Uterus (tissue), 4 donors: Measurements from ENCODE around the gene CIRBP. TPM values are rescaled to one million over a fixed set of nuclear protein-coding genes. Genes with fewer than 3 reads are reported as not detected.

ENCODE experiments used
- DNase-seq, 2 donors: peaks; one replicate each; pipeline ENCODE4 v3.0.0-alpha.2; 2019 to 2020
- H3K27ac ChIP-seq, 2 donors: fragments of 200-600 bp; sonication (generic); 1 replicate in 1 of 2; 2 replicates in 1 of 2; pipeline ENCODE4 v1.5.1; 2016 to 2018
- H3K27me3 ChIP-seq, 2 donors: fragments of 200-600 bp; sonication (generic); one replicate each; pipeline ENCODE4 v1.5.1; 2018 to 2019; ENCODE audit warnings: control low read depth in 1 of 2
- H3K36me3 ChIP-seq, 2 donors: fragments of 200-600 bp; sonication (generic); one replicate each; pipeline ENCODE4 v1.5.1; 2019; ENCODE audit warnings: control low read depth in 1 of 2
- H3K4me1 ChIP-seq, 2 donors: fragments of 200-600 bp; sonication (generic); one replicate each; pipeline ENCODE4 v1.5.1; 2018 to 2019; ENCODE audit warnings: control low read depth in 1 of 2
- H3K4me3 ChIP-seq, 2 donors: fragments of 200-600 bp; sonication (generic); 1 replicate in 1 of 2; 2 replicates in 1 of 2; pipeline ENCODE4 v1.5.1; 2018 to 2019; ENCODE audit warnings: mild to moderate bottlenecking in 1 of 2
- H3K9me3 ChIP-seq, 2 donors: fragments of 200-600 bp; sonication (generic); one replicate each; pipeline ENCODE4 v1.5.1; 2019; ENCODE audit warnings: control low read depth in 1 of 2
- CTCF ChIP-seq, 4 experiments: fragments of 200-600 bp in 2 of 4; fragments of 450-650 bp in 2 of 4; sonication (generic) in 2 of 4; IDR thresholded peaks; one replicate each; pipeline ENCODE4 v1.5.1; 2016 to 2019; ENCODE audit warnings: antibody characterized with exemption in 4 of 4, mild to moderate bottlenecking in 2 of 4, moderate library complexity in 1 of 4
- POLR2A ChIP-seq, 2 donors: fragments of 450-650 bp; IDR thresholded peaks; one replicate each; pipeline ENCODE4 v1.6.1; 2016; ENCODE audit warnings: antibody characterized with exemption in 2 of 2, mild to moderate bottlenecking in 1 of 2, moderate library complexity in 1 of 2
- intact Hi-C: fragments of 100-400 bp; cut with DNase I; formaldehyde crosslinking; loops from one replicate; pipeline ENCODE4 v1.15.1; 2023; ENCODE audit warnings: low total_unique reads
- total RNA-seq, 4 donors: library from RNA; depleted of rRNA in 3 of 4; stranded (reverse); fragments of >200 nt in 3 of 4; gene quantifications; one replicate each; pipeline versions ENCODE4 v1.1.0 to v1.2.4, GENCODE V29; 2014 to 2023
- donor health status: DM: yes; HTN: yes; CAD: no.

The CIRBP gene
- total RNA-seq, 4 donors from 2014 or later, result 235 to 950 (median 535) TPM

DNA sequence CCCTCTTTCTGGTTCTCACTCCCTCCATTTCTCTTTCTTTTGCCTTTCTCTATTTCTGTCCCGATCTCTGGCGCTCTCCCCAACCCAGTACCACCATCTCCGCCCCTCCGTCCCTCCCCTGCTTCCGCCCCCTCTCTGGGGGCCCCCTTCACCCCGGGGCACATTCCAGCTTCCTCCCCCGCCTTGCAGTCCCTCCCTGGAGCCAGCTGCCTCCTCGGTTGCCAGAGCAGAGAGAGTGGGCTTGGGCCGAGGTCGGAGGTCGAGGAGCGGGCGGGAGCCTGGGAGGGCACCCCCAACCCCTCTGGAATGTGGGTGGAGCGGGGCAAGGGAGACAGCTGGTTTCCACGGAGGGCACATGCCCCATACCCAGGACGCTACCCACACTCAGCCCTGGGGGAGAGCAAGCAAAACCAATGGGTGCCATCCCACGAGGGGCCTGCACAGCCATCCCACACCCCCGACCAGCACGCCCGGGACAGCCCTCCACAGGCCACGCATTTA lies 6.5 kb upstream of the CIRBP start:
- Histone ChIP-seq H3K36me3 (no peaks in the 10 kb centered on the region), H3K9me3 (no peaks in the 10 kb centered on the region), H3K4me1 (peaks cover 30 to 62% of the 10 kb centered on the region in 2 donors), H3K27me3 (no peaks in the 10 kb centered on the region), H3K4me3 (no peak overlapping the region), H3K27ac (peak overlapping the region; percentile 94 to 95)
- intact Hi-C loops, result no loop called here
- DNase-seq, result peak in 1 of 2 donors; percentile 46
- no peak for TF ChIP-seq POLR2A (IDR thresholded peaks at IDR 0.05)
- no peak for TF ChIP-seq CTCF (IDR thresholded peaks at IDR 0.05)

DNA sequence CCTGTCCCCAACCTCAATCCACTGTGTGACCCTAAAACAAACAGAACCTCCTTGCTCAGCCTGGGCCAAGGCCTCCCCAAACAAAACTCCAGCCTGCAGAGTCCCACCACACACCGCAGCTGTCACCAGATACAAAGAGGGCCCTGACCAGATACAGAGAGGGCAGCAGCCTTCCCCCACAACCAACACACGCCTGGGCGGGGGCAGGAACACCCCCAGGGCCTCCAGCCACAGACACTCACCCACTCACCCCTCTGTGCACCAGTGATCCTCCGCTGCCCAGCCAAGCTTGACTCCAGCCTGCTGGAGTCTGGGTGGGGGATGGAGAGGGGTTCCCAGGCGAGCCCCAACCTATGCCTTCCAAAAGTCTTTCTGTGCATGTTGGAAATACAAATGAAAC lies 5.9 kb upstream of the CIRBP start:
- DNase-seq, result no peak
- Histone ChIP-seq H3K27ac (peak overlapping the region; percentile 94 to 95), H3K36me3 (no peaks in the 10 kb centered on the region), H3K9me3 (no peaks in the 10 kb centered on the region), H3K4me3 (no peak overlapping the region), H3K27me3 (no peaks in the 10 kb centered on the region), H3K4me1 (peaks cover 35 to 65% of the 10 kb centered on the region in 2 donors)
- TF ChIP-seq CTCF (IDR thresholded peaks at IDR 0.05), result no peak
- no peak for TF ChIP-seq POLR2A (IDR thresholded peaks at IDR 0.05)
- intact Hi-C loops, result no loop called here

GRCh38 chr19:1264801-1265614 lies 4.1 kb upstream of the CIRBP start:
- DNase-seq, result peak; percentile 85 to 88
- Histone ChIP-seq H3K9me3 (no peaks in the 10 kb centered on the region), H3K27ac (peak overlapping the region; percentile 90 to 91), H3K36me3 (no peaks in the 10 kb centered on the region), H3K27me3 (no peaks in the 10 kb centered on the region), H3K4me3 (no peak overlapping the region), H3K4me1 (peaks cover 32 to 56% of the 10 kb centered on the region in 2 donors)
- intact Hi-C loops, result no loop called here
- TF ChIP-seq POLR2A (IDR thresholded peaks at IDR 0.05) (no peak), CTCF (IDR thresholded peaks at IDR 0.05) (no peak)

DNA sequence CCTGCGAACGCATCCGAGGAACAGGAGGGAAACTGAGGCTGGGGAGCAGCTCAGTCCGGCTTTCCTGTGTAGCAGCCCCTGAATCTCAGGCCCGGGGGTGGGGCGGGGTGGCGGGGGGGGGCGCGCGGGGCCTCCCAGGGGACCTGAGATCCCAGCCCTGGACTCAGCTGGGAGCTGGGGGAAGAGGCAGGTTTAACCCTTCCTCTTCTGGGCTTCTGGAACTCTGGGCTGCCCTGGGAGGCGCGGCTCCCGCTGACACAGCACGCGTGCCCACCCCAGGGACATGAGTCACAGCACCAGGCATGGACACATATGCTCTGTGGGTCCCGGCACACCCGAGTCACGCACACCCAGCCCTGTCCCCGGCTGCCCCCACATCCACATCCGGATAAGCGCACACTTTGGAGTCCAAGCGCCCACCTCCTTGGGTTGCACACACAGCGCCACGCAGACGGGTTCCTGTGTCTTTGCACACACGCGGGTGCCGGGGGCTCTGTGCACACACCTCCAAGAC lies 3.5 kb upstream of the CIRBP start:
- TF ChIP-seq CTCF (IDR thresholded peaks at IDR 0.05), result no peak
- no peaks in the 10 kb centered on the region for H3K36me3 ChIP-seq
- peak overlapping the region; percentile 90 to 91 for H3K27ac ChIP-seq
- peak overlapping the region; percentile 22 to 48 for H3K4me3 ChIP-seq
- H3K4me1 ChIP-seq, result peaks cover 30 to 57% of the 10 kb centered on the region in 2 donors
- peak; percentile 71 to 75 for DNase-seq
- intact Hi-C loops, result loop anchor here (1.0 kb wide), 1 partner anchor 21 kb away; no protein-coding TSS in a partner anchor
- no peaks in the 10 kb centered on the region for H3K27me3 ChIP-seq
- H3K9me3 ChIP-seq, result no peaks in the 10 kb centered on the region
